GM23338 (cell line): ENCODE data around the gene DXO.

Source experiments
- CTCF ChIP-seq, 2 experiments: fragments of 200-600 bp in 1 of 2; sonication (generic) in 1 of 2; conservative IDR thresholded peaks; 2 replicates each; pipeline versions ENCODE4 v1.5.1 to v1.6.1; 2016 to 2017; ENCODE audit warnings: antibody characterized with exemption in 2 of 2, low read depth in 2 of 2, mild to moderate bottlenecking in 2 of 2, moderate library complexity in 1 of 2
- EZH2 ChIP-seq: fragments of 200-600 bp; sonication (generic); IDR thresholded peaks from one replicate; pipeline ENCODE4 v1.8.0; 2017; ENCODE audit warnings: antibody characterized with exemption, mild to moderate bottlenecking, low read depth; ENCODE audit not compliant: unreplicated experiment
- EZH2phosphoT487 ChIP-seq: fragments of 200-600 bp; sonication (generic); IDR thresholded peaks from one replicate; pipeline ENCODE4 v1.8.1; 2018; ENCODE audit warnings: antibody characterized with exemption; ENCODE audit not compliant: unreplicated experiment
- JUNB ChIP-seq: IDR thresholded peaks from one replicate; pipeline ENCODE4 v1.6.1; 2016; ENCODE audit warnings: antibody characterized with exemption; ENCODE audit not compliant: unreplicated experiment
- NANOG ChIP-seq: IDR thresholded peaks from 2 replicates; pipeline ENCODE4 v1.6.1; 2016; ENCODE audit warnings: antibody characterized with exemption, borderline replicate concordance
- POLR2AphosphoS5 ChIP-seq: IDR thresholded peaks from 2 replicates; pipeline ENCODE4 v1.6.1; 2016; ENCODE audit warnings: antibody characterized with exemption, low read depth

- TF ChIP-seq CTCF (conservative IDR thresholded peaks at IDR 0.05; ENCODE audit: low read depth in 2 of 2), result no peak
- TF ChIP-seq EZH2phosphoT487, result no peak
- TF ChIP-seq POLR2AphosphoS5, result no peak
- no peak for TF ChIP-seq NANOG
- no peak for TF ChIP-seq EZH2
- no peak for TF ChIP-seq JUNB
Observed at GRCh38 chr6:31979238-31979898, 7.4 kb upstream of the DXO start.
